ENCODE results near the gene LDB1.

Gene LDB1

DNA sequence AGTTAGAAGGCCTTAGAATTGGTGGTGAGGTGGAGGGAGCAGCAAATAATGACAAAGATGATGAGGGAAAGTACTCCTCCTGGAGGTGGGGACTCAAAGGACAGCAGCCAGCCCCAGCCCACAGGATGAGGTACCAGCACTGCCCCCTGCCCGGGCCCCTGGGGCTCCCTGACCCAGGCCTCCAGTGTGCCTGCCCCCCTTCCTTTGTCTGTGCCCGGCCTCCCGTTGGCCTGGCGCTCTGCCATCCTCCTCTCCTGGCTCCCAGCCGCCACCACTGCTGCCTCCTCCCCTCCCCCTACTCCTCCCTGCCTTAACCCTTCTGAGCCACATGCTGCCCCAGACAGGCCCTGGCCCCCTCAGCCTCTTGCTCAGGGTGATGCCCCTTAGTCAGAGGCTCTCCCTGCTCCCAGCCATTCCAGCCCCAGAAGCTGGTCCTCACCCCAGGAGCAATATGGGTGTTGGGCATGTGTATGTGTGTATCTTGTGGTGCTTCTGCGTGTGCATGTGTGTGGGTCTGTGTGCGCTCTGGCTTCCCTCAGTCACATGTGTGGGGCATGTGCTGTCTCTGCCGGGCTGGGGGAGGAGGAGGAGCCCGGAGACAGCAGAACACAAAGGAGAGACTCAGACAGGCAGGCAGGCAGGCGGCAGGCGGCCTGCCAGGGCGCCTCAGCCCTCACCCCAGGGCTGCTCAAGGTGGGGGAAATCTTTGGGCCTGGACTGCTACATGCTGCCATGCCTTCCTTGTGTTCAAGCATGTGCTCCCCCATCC, 2.6 kb downstream of the LDB1 start:
- peak overlapping the region; percentile 83 for H4K91ac ChIP-seq (ENCODE audit: low read depth, low read length, poor library complexity)
- WGBS, 2 donors (ENCODE audit: extremely low coverage in 2 of 2, insufficient read length in 2 of 2, insufficient replicate concordance in 1 of 2), result no CpG with 5 or more reads among the region's 12 CpGs
- peak overlapping the region; percentile 96 for H2BK5ac ChIP-seq (ENCODE audit: low read length)
- H3K79me1 ChIP-seq (ENCODE audit: low read depth, low read length), result peaks cover 6% of the 10 kb centered on the region
- H3K27me3 ChIP-seq (ENCODE audit: control insufficient read depth in 3 of 3, insufficient read depth in 3 of 3, low read depth in 1 of 3, low read length in 3 of 3), result no peaks in the 10 kb centered on the region
- H3K9ac ChIP-seq (ENCODE audit: low read depth, low read length, poor library complexity), result peak overlapping the region; percentile 71
- peak overlapping the region; percentile 62 for H2AFZ ChIP-seq (ENCODE audit: low read length)
- H3K27ac ChIP-seq (replicated peaks; ENCODE audit: low read length), result peak overlapping the region; percentile 92
- peaks cover 56 to 63% of the 10 kb centered on the region in 2 donors for H3K4me1 ChIP-seq (ENCODE audit: control insufficient read depth in 2 of 2, insufficient read depth in 1 of 2, low read depth in 1 of 2, low read length in 2 of 2)
- H3K14ac ChIP-seq (ENCODE audit: low read length), result no peak overlapping the region
- H3K4me2 ChIP-seq (ENCODE audit: insufficient read depth, low read length, poor library complexity, severe bottlenecking), result peak overlapping the region; percentile 55
- peaks cover 1 to 11% of the 10 kb centered on the region in 2 donors for H3K36me3 ChIP-seq (replicated peaks in 1 of 2; ENCODE audit: control insufficient read depth in 2 of 2, insufficient read depth in 2 of 2, low read length in 2 of 2)
- H2BK12ac ChIP-seq (ENCODE audit: low read length), result peak overlapping the region; percentile 85
- DNase-seq (ENCODE audit: low spot score), result peak; percentile 59
- peak overlapping the region; percentile 60 for H3K4ac ChIP-seq (ENCODE audit: low read length)
- H2AK5ac ChIP-seq (ENCODE audit: low read depth, low read length), result peak overlapping the region; percentile 85
- peak overlapping the region; percentile 98 for H3K18ac ChIP-seq (ENCODE audit: low read length)
- H3K23ac ChIP-seq (ENCODE audit: low read depth, low read length, poor library complexity), result peak overlapping the region; percentile 44
- peak overlapping the region; percentile 78 for H2BK120ac ChIP-seq (ENCODE audit: low read depth, low read length)
- peak overlapping the region; percentile 78 for H2BK15ac ChIP-seq (ENCODE audit: low read length)
- H4K8ac ChIP-seq (ENCODE audit: low read depth, low read length), result peak overlapping the region; percentile 31
- no peaks in the 10 kb centered on the region for H3K9me3 ChIP-seq (replicated peaks in 1 of 2; ENCODE audit: control insufficient read depth in 2 of 2, insufficient read depth in 1 of 2, low read depth in 1 of 2, low read length in 2 of 2)
- H3K4me3 ChIP-seq (ENCODE audit: low read length in 2 of 2), result peak overlapping the region; percentile 41 to 44

GRCh38 chr10:102116656-102117055, 3.5 kb downstream of the LDB1 start:
- no CpG with 5 or more reads among the region's 1 CpG for WGBS, 2 donors (ENCODE audit: extremely low coverage in 2 of 2, insufficient read length in 2 of 2, insufficient replicate concordance in 1 of 2)
- H3K4me3 ChIP-seq (ENCODE audit: low read length in 2 of 2), result peak overlapping the region in 1 of 2 donors; percentile 44

DNA sequence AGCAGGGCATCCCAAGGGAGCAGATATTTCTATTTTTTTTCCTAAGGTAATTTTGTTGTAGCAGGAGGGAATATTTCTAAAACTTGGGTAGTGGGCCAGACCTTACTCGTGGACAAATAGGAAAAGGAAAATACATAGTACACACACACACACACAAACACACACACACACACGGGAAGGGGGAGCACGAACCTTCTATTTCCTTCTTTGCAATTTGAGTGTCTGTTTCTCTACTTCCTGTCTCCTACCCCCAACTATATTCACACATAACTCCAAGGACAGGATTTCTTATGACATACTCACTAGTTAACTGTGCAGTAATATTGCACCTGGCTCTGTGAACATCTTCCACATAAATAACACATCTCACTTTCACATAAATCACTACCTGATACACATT, 4.4 kb downstream of the LDB1 start:
- no CpG with 5 or more reads among the region's 3 CpGs for WGBS, 2 donors (ENCODE audit: extremely low coverage in 2 of 2, insufficient read length in 2 of 2, insufficient replicate concordance in 1 of 2)

More at GRCh38 chr10:102116656-102117055, 3.5 kb downstream of the LDB1 start:
- Histone ChIP-seq H3K4ac (ENCODE audit: low read length) (no peak overlapping the region), H2BK120ac (ENCODE audit: low read depth, low read length) (no peak overlapping the region), H3K4me1 (ENCODE audit: control insufficient read depth in 2 of 2, insufficient read depth in 1 of 2, low read depth in 1 of 2, low read length in 2 of 2) (peaks cover 52 to 55% of the 10 kb centered on the region in 2 donors), H3K9me3 (replicated peaks in 1 of 2; ENCODE audit: control insufficient read depth in 2 of 2, insufficient read depth in 1 of 2, low read depth in 1 of 2, low read length in 2 of 2) (no peaks in the 10 kb centered on the region), H2BK12ac (ENCODE audit: low read length) (no peak overlapping the region), H4K8ac (ENCODE audit: low read depth, low read length) (no peak overlapping the region), H3K18ac (ENCODE audit: low read length) (no peak overlapping the region), H3K27me3 (ENCODE audit: control insufficient read depth in 3 of 3, insufficient read depth in 3 of 3, low read depth in 1 of 3, low read length in 3 of 3) (no peaks in the 10 kb centered on the region), H3K9ac (ENCODE audit: low read depth, low read length, poor library complexity) (no peak overlapping the region), H3K14ac (ENCODE audit: low read length) (no peak overlapping the region), H2AK5ac (ENCODE audit: low read depth, low read length) (peak overlapping the region; percentile 85), H3K36me3 (replicated peaks in 1 of 2; ENCODE audit: control insufficient read depth in 2 of 2, insufficient read depth in 2 of 2, low read length in 2 of 2) (peaks cover 4 to 20% of the 10 kb centered on the region in 2 donors), H2BK5ac (ENCODE audit: low read length) (peak overlapping the region; percentile 96), H2AFZ (ENCODE audit: low read length) (no peak overlapping the region), H3K23ac (ENCODE audit: low read depth, low read length, poor library complexity) (no peak overlapping the region), H3K4me2 (ENCODE audit: insufficient read depth, low read length, poor library complexity, severe bottlenecking) (no peak overlapping the region), H4K91ac (ENCODE audit: low read depth, low read length, poor library complexity) (no peak overlapping the region), H3K27ac (replicated peaks; ENCODE audit: low read length) (peak overlapping the region; percentile 92), H3K79me1 (ENCODE audit: low read depth, low read length) (peaks cover 8% of the 10 kb centered on the region), H2BK15ac (ENCODE audit: low read length) (no peak overlapping the region)
- no peak for DNase-seq (ENCODE audit: low spot score)

DNA sequence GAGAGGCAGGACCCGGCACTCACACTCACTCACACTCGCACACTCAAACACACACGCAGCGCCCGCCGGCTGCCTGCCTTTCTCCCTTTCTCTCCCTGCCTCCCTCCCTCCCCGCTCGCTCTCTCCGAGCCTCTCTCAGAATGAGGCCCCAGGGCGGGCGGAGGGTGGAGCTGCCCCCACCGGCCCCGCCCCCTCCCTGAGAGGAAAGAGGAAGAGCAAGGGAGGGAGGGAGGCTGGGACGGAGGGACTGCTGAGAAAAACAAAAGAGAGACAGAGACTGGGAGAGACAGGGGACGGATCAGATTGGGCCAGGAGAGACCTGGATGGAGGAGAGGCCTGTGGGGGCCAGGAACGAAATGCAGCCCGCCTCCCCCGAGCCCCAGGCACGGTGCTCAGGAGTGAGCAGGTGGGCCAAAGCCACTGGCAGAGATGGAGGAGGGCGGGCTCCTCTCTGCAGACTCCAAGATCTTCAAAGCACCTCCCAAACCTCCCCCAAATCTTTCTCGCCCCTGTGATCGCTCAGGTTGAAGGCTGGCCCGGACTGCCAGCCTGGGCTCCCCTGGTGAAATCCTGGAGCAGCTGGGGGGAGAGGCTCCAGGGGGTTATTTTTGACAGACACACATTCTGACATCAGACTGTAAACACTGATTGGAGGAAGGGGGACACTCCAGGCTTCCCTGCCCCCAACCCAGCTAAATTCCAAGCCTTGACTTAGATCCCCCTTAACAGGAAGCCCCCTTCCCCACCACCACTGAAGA, 5.1 kb downstream of the LDB1 start:
- no peaks in the 10 kb centered on the region for H3K27me3 ChIP-seq (ENCODE audit: control insufficient read depth in 3 of 3, insufficient read depth in 3 of 3, low read depth in 1 of 3, low read length in 3 of 3)
- H3K79me1 ChIP-seq (ENCODE audit: low read depth, low read length), result peaks cover 16% of the 10 kb centered on the region
- no peak overlapping the region for H3K14ac ChIP-seq (ENCODE audit: low read length)
- H3K36me3 ChIP-seq (replicated peaks in 1 of 2; ENCODE audit: control insufficient read depth in 2 of 2, insufficient read depth in 2 of 2, low read length in 2 of 2), result peaks cover 20 to 37% of the 10 kb centered on the region in 2 donors
- no peak overlapping the region for H3K4ac ChIP-seq (ENCODE audit: low read length)
- H3K4me1 ChIP-seq (ENCODE audit: control insufficient read depth in 2 of 2, insufficient read depth in 1 of 2, low read depth in 1 of 2, low read length in 2 of 2), result peaks cover 47 to 50% of the 10 kb centered on the region in 2 donors
- H2AK5ac ChIP-seq (ENCODE audit: low read depth, low read length), result peak overlapping the region; percentile 71
- H4K91ac ChIP-seq (ENCODE audit: low read depth, low read length, poor library complexity), result no peak overlapping the region
- H3K4me3 ChIP-seq (ENCODE audit: low read length in 2 of 2), result peak overlapping the region; percentile 89 to 94
- H3K9me3 ChIP-seq (replicated peaks in 1 of 2; ENCODE audit: control insufficient read depth in 2 of 2, insufficient read depth in 1 of 2, low read depth in 1 of 2, low read length in 2 of 2), result peaks cover 0 to 2% of the 10 kb centered on the region in 2 donors
- peak overlapping the region; percentile 6 for H2BK120ac ChIP-seq (ENCODE audit: low read depth, low read length)
- H3K18ac ChIP-seq (ENCODE audit: low read length), result peak overlapping the region; percentile 80
- H3K23ac ChIP-seq (ENCODE audit: low read depth, low read length, poor library complexity), result peak overlapping the region; percentile 71
- H3K4me2 ChIP-seq (ENCODE audit: insufficient read depth, low read length, poor library complexity, severe bottlenecking), result peak overlapping the region; percentile 76
- H2BK15ac ChIP-seq (ENCODE audit: low read length), result no peak overlapping the region
- peak overlapping the region; percentile 96 for H2BK5ac ChIP-seq (ENCODE audit: low read length)
- H3K27ac ChIP-seq (replicated peaks; ENCODE audit: low read length), result peak overlapping the region; percentile 84
- H4K8ac ChIP-seq (ENCODE audit: low read depth, low read length), result no peak overlapping the region
- WGBS, 2 donors (ENCODE audit: extremely low coverage in 2 of 2, insufficient read length in 2 of 2, insufficient replicate concordance in 1 of 2), result no CpG with 5 or more reads among the region's 23 CpGs
- DNase-seq (ENCODE audit: low spot score), result peak; percentile 89
- H3K9ac ChIP-seq (ENCODE audit: low read depth, low read length, poor library complexity), result no peak overlapping the region
- peak overlapping the region; percentile 76 for H2AFZ ChIP-seq (ENCODE audit: low read length)
- no peak overlapping the region for H2BK12ac ChIP-seq (ENCODE audit: low read length)

More for the DNA sequence above, 4.4 kb downstream of the LDB1 start:
- H2BK15ac ChIP-seq (ENCODE audit: low read length), result no peak overlapping the region
- H3K23ac ChIP-seq (ENCODE audit: low read depth, low read length, poor library complexity), result no peak overlapping the region
- no peaks in the 10 kb centered on the region for H3K9me3 ChIP-seq (replicated peaks in 1 of 2; ENCODE audit: control insufficient read depth in 2 of 2, insufficient read depth in 1 of 2, low read depth in 1 of 2, low read length in 2 of 2)
- H3K4ac ChIP-seq (ENCODE audit: low read length), result no peak overlapping the region
- H3K4me1 ChIP-seq (ENCODE audit: control insufficient read depth in 2 of 2, insufficient read depth in 1 of 2, low read depth in 1 of 2, low read length in 2 of 2), result peaks cover 47 to 50% of the 10 kb centered on the region in 2 donors
- H2AFZ ChIP-seq (ENCODE audit: low read length), result no peak overlapping the region
- no peak overlapping the region for H3K9ac ChIP-seq (ENCODE audit: low read depth, low read length, poor library complexity)
- H2BK5ac ChIP-seq (ENCODE audit: low read length), result no peak overlapping the region
- peaks cover 12 to 29% of the 10 kb centered on the region in 2 donors for H3K36me3 ChIP-seq (replicated peaks in 1 of 2; ENCODE audit: control insufficient read depth in 2 of 2, insufficient read depth in 2 of 2, low read length in 2 of 2)
- no peak for DNase-seq (ENCODE audit: low spot score)
- no peak overlapping the region for H2BK12ac ChIP-seq (ENCODE audit: low read length)
- H4K8ac ChIP-seq (ENCODE audit: low read depth, low read length), result no peak overlapping the region
- H2BK120ac ChIP-seq (ENCODE audit: low read depth, low read length), result peak overlapping the region; percentile 6
- peak overlapping the region; percentile 76 for H3K4me2 ChIP-seq (ENCODE audit: insufficient read depth, low read length, poor library complexity, severe bottlenecking)
- H2AK5ac ChIP-seq (ENCODE audit: low read depth, low read length), result peak overlapping the region; percentile 71
- no peak overlapping the region for H4K91ac ChIP-seq (ENCODE audit: low read depth, low read length, poor library complexity)
- H3K27me3 ChIP-seq (ENCODE audit: control insufficient read depth in 3 of 3, insufficient read depth in 3 of 3, low read depth in 1 of 3, low read length in 3 of 3), result no peaks in the 10 kb centered on the region
- H3K18ac ChIP-seq (ENCODE audit: low read length), result no peak overlapping the region
- H3K4me3 ChIP-seq (ENCODE audit: low read length in 2 of 2), result peak overlapping the region in 1 of 2 donors; percentile 8
- peaks cover 12% of the 10 kb centered on the region for H3K79me1 ChIP-seq (ENCODE audit: low read depth, low read length)
- H3K14ac ChIP-seq (ENCODE audit: low read length), result no peak overlapping the region
- H3K27ac ChIP-seq (replicated peaks; ENCODE audit: low read length), result peak overlapping the region; percentile 84
